ENCODE measurements around the gene SELENOV.

Gene SELENOV

GRCh38 chr19:39525205-39525604, 10.3 kb downstream of the SELENOV start:
- DNase-seq: no peak

- no peak for DNase-seq
Measured at GRCh38 chr19:39531834-39532232, 16.9 kb downstream of the SELENOV start.

GRCh38 chr19:39532233-39533002, 17.5 kb downstream of the SELENOV start, which contains the start of gene EID2B:
Gene EID2B (minus strand): TSS chr19:39532852. CDS start chr19:39532802, 50 bp downstream.
- DNase-seq: peak; percentile 98

GRCh38 chr19:39533003-39533512, 18.1 kb downstream of the SELENOV start:
- no peak for DNase-seq

GRCh38 chr19:39533791-39534190, 18.9 kb downstream of the SELENOV start:
- DNase-seq: no peak

- DNase-seq: no peak
Measured at GRCh38 chr19:39539165-39539517, 24.2 kb downstream of the SELENOV start.

GRCh38 chr19:39539518-39540332, 24.8 kb downstream of the SELENOV start, which contains the start of gene EID2:
Gene EID2 (minus strand): TSS chr19:39540161. CDS start chr19:39540079, 82 bp downstream.
- DNase-seq: peak; percentile 98

GRCh38 chr19:39540333-39540673, 25.4 kb downstream of the SELENOV start:
- no peak for DNase-seq

- no peak for DNase-seq
Measured at GRCh38 chr19:39542206-39542605, 27.3 kb downstream of the SELENOV start.

- DNase-seq: no peak
Measured at GRCh38 chr19:39543477-39543857, 28.5 kb downstream of the SELENOV start.

GRCh38 chr19:39544226-39544903, 29.4 kb downstream of the SELENOV start:
- no peak for DNase-seq

GRCh38 chr19:39544911-39545310, 30.0 kb downstream of the SELENOV start:
- DNase-seq: no peak

- DNase-seq: peak; percentile 57
Measured at GRCh38 chr19:39546599-39546998, 31.7 kb downstream of the SELENOV start.

GRCh38 chr19:39550197-39550596, 35.3 kb downstream of the SELENOV start:
- no peak for DNase-seq

GRCh38 chr19:39553082-39553652, 38.2 kb downstream of the SELENOV start:
- no peak for DNase-seq

- DNase-seq: no peak
Measured at GRCh38 chr19:39554701-39555311, 39.9 kb downstream of the SELENOV start.

GRCh38 chr19:39555883-39556282, 40.9 kb downstream of the SELENOV start:
- no peak for DNase-seq

GRCh38 chr19:39557811-39558623, 43.1 kb downstream of the SELENOV start:
- DNase-seq: peak; percentile 55

- no peak for DNase-seq
Measured at GRCh38 chr19:39558624-39559117, 43.7 kb downstream of the SELENOV start.

GRCh38 chr19:39563408-39563807, 48.5 kb downstream of the SELENOV start:
- no peak for DNase-seq

GRCh38 chr19:39566064-39566463, 51.1 kb downstream of the SELENOV start:
- no peak for DNase-seq
